SH-SY5Y (cell line): ENCODE data around the gene TBC1D8.

Source experiments
- GATA2 ChIP-seq: IDR thresholded peaks from 2 replicates; pipeline ENCODE4 v1.6.1; 2011; ENCODE audit warnings: mild to moderate bottlenecking, low read depth, low read length
- GATA3 ChIP-seq: IDR thresholded peaks from 2 replicates; pipeline ENCODE4 v1.6.1; 2011; ENCODE audit warnings: low read depth, mild to moderate bottlenecking, low read length, moderate library complexity

DNA sequence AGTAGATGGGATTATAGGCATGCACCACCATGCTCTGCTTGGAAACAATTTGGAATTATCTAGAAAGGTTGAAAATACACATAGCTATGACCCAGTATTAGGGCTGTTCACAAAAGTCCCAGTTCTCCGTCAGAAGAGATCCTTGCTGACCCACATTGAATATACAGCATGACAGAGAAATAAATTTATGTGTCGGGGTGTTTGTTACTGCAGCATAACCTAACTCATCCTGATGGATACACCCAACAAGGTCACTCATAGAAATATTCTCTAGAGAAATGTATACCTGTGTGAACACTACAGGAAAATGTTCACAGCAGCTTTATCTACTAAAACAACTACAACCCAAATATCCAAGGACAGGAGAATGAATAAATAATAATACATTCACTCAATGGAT is 9.0 kb downstream of the TBC1D8 start:
- TF ChIP-seq GATA2 (no peak), GATA3 (no peak)
